Measurements from ENCODE around the gene CAPN12. TPM values are rescaled to one million over a fixed set of nuclear protein-coding genes. Genes with fewer than 3 reads are reported as not detected.

The CAPN12 gene
- total RNA-seq, 1 experiment from 2014 or later, result 0.69 TPM

DNA sequence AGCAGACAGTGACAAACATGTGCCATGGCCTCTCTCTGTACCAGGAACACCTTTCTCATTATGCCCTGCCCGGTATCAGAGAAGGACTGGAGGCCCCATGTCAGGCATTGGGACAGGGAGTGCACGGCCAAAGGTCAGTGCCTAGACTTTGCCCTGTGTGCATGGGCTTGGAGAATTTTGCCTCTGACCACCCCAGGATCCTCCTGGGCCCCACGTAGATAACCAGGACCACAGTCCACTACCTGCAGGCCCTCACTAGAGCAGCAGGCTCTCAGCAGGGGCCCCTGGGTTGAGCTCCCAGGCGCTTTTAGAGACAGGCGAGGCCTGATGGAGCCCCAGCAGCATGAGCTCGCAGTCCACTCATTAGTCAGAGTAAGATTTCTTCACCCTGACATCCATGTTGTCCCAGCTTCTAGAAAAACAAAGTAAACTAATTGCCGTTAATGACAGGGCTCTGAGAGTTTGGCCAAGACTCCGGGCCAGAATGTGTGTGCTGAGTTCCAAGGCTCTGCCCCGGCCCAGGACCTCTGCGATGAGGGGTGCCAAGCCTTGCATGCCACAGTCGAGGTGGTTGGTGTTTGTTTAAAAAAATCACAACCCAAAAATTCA lies 42.7 kb downstream of the CAPN12 start:
- Histone ChIP-seq H3K9me3 (ENCODE audit: low read depth, low read length, poor library complexity, severe bottlenecking) (no peaks in the 10 kb centered on the region), H3K27me3 (replicated peaks; ENCODE audit: insufficient read depth, low read depth, low read length, poor library complexity) (no peaks in the 10 kb centered on the region), H3K36me3 (ENCODE audit: insufficient read depth, low read length, poor library complexity, severe bottlenecking) (peaks cover 35% of the 10 kb centered on the region), H3K4me3 (ENCODE audit: low read depth, low read length, poor library complexity, severe bottlenecking) (no peak overlapping the region), H3K4me1 (ENCODE audit: insufficient read depth, low read length, poor library complexity, severe bottlenecking) (no peaks in the 10 kb centered on the region), H3K27ac (ENCODE audit: low read depth, low read length, poor library complexity, severe bottlenecking) (no peak overlapping the region)
- POLR2A ChIA-PET (ENCODE audit: low non-redundant PET), result no interaction called here
- intact Hi-C loops (cut with micrococcal nuclease; ENCODE audit: unreplicated experiment), result no loop called here
- no TSS peak for BruUV-seq (replicated peaks)
- CTCF ChIA-PET, result no interaction called here
- no peak for DNase-seq (ENCODE audit: low spot score)
- TF ChIP-seq, protein P1, sequence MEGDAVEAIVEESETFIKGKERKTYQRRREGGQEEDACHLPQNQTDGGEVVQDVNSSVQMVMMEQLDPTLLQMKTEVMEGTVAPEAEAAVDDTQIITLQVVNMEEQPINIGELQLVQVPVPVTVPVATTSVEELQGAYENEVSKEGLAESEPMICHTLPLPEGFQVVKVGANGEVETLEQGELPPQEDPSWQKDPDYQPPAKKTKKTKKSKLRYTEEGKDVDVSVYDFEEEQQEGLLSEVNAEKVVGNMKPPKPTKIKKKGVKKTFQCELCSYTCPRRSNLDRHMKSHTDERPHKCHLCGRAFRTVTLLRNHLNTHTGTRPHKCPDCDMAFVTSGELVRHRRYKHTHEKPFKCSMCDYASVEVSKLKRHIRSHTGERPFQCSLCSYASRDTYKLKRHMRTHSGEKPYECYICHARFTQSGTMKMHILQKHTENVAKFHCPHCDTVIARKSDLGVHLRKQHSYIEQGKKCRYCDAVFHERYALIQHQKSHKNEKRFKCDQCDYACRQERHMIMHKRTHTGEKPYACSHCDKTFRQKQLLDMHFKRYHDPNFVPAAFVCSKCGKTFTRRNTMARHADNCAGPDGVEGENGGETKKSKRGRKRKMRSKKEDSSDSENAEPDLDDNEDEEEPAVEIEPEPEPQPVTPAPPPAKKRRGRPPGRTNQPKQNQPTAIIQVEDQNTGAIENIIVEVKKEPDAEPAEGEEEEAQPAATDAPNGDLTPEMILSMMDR (conservative IDR thresholded peaks at IDR 0.05; ENCODE audit: low read depth, low read length), result no peak
- TF ChIP-seq EZH2 (IDR thresholded peaks at IDR 0.05; ENCODE audit: borderline replicate concordance, low read depth, low read length, poor library complexity, severe bottlenecking), result no peak

GRCh38 chr19:38700902-38701454 lies 43.3 kb downstream of the CAPN12 start:
- no peak for DNase-seq (ENCODE audit: low spot score)
- intact Hi-C loops (cut with micrococcal nuclease; ENCODE audit: unreplicated experiment), result no loop called here
- no TSS peak for BruUV-seq (replicated peaks)
- no peaks in the 10 kb centered on the region for H3K4me1 ChIP-seq (ENCODE audit: insufficient read depth, low read length, poor library complexity, severe bottlenecking)
- ChIA-PET CTCF (no interaction called here), POLR2A (ENCODE audit: low non-redundant PET) (no interaction called here)
- no peak overlapping the region for H3K4me3 ChIP-seq (ENCODE audit: low read depth, low read length, poor library complexity, severe bottlenecking)
- peaks cover 29% of the 10 kb centered on the region for H3K36me3 ChIP-seq (ENCODE audit: insufficient read depth, low read length, poor library complexity, severe bottlenecking)
- H3K27me3 ChIP-seq (replicated peaks; ENCODE audit: insufficient read depth, low read depth, low read length, poor library complexity), result no peaks in the 10 kb centered on the region
- TF ChIP-seq EZH2 (IDR thresholded peaks at IDR 0.05; ENCODE audit: borderline replicate concordance, low read depth, low read length, poor library complexity, severe bottlenecking), result no peak
- TF ChIP-seq, protein P1 (conservative IDR thresholded peaks at IDR 0.05; ENCODE audit: low read depth, low read length), result no peak
- no peaks in the 10 kb centered on the region for H3K9me3 ChIP-seq (ENCODE audit: low read depth, low read length, poor library complexity, severe bottlenecking)
- H3K27ac ChIP-seq (ENCODE audit: low read depth, low read length, poor library complexity, severe bottlenecking), result no peak overlapping the region

DNA sequence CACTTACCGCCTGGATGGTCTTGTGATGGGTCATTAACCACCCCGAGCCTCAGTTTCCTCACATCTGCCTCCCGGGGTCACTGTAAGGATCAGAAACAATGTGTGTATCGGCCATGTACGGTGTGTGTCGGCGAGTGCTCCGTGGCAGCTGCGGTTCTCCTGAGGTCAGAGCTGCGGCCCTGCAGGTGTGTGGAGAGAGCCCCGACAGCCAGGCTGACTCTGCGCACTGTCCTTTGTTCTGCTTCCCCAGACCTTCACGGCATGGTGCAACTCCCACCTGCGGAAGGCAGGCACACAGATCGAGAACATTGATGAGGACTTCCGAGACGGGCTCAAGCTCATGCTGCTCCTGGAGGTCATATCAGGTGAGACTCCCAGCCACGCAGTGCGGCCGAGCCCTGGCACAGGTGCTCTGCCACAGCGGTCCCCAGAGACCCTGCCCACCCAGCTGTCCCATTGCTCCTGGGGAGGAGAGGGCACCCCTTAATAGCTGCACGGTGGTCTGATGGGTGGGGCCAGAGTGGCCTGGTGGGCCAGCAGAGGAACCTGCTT lies 43.8 kb downstream of the CAPN12 start:
- no peaks in the 10 kb centered on the region for H3K4me1 ChIP-seq (ENCODE audit: insufficient read depth, low read length, poor library complexity, severe bottlenecking)
- H3K4me3 ChIP-seq (ENCODE audit: low read depth, low read length, poor library complexity, severe bottlenecking), result no peak overlapping the region
- no TSS peak for BruUV-seq (replicated peaks)
- TF ChIP-seq EZH2 (IDR thresholded peaks at IDR 0.05; ENCODE audit: borderline replicate concordance, low read depth, low read length, poor library complexity, severe bottlenecking), result no peak
- H3K36me3 ChIP-seq (ENCODE audit: insufficient read depth, low read length, poor library complexity, severe bottlenecking), result peaks cover 24% of the 10 kb centered on the region
- intact Hi-C loops (cut with micrococcal nuclease; ENCODE audit: unreplicated experiment), result no loop called here
- no peaks in the 10 kb centered on the region for H3K27me3 ChIP-seq (replicated peaks; ENCODE audit: insufficient read depth, low read depth, low read length, poor library complexity)
- H3K9me3 ChIP-seq (ENCODE audit: low read depth, low read length, poor library complexity, severe bottlenecking), result no peaks in the 10 kb centered on the region
- ChIA-PET POLR2A (ENCODE audit: low non-redundant PET) (no interaction called here), CTCF (interaction anchor here (0.6 kb wide), 2 partner anchors 67 to 180 kb away, joined by 3 read pairs; no protein-coding TSS in a partner anchor)
- no peak for DNase-seq (ENCODE audit: low spot score)
- H3K27ac ChIP-seq (ENCODE audit: low read depth, low read length, poor library complexity, severe bottlenecking), result no peak overlapping the region
